GM23338 (cell line): ENCODE results near the gene POLDIP2. TPM values are rescaled to one million over a fixed set of nuclear protein-coding genes. Genes with fewer than 3 reads are reported as not detected.

ENCODE experiments used
- CREB1 ChIP-seq: fragments of 250-450 bp; sonication (Bioruptor Pico); IDR thresholded peaks from 2 replicates; pipeline ENCODE4 v1.5.0; 2020; ENCODE audit warnings: low read depth, mild to moderate bottlenecking, moderate library complexity
- CTCF ChIP-seq, 2 experiments: fragments of 200-600 bp in 1 of 2; sonication (generic) in 1 of 2; conservative IDR thresholded peaks; 2 replicates each; pipeline versions ENCODE4 v1.5.1 to v1.6.1; 2016 to 2017; ENCODE audit warnings: antibody characterized with exemption in 2 of 2, low read depth in 2 of 2, mild to moderate bottlenecking in 2 of 2, moderate library complexity in 1 of 2
- ETS1 ChIP-seq: IDR thresholded peaks from 2 replicates; pipeline ENCODE4 v1.6.1; 2016; ENCODE audit warnings: antibody characterized with exemption
- EZH2 ChIP-seq: fragments of 200-600 bp; sonication (generic); IDR thresholded peaks from one replicate; pipeline ENCODE4 v1.8.0; 2017; ENCODE audit warnings: antibody characterized with exemption, mild to moderate bottlenecking, low read depth; ENCODE audit not compliant: unreplicated experiment
- EZH2phosphoT487 ChIP-seq: fragments of 200-600 bp; sonication (generic); IDR thresholded peaks from one replicate; pipeline ENCODE4 v1.8.1; 2018; ENCODE audit warnings: antibody characterized with exemption; ENCODE audit not compliant: unreplicated experiment
- NANOG ChIP-seq: IDR thresholded peaks from 2 replicates; pipeline ENCODE4 v1.6.1; 2016; ENCODE audit warnings: antibody characterized with exemption, borderline replicate concordance
- POLR2AphosphoS5 ChIP-seq: IDR thresholded peaks from 2 replicates; pipeline ENCODE4 v1.6.1; 2016; ENCODE audit warnings: antibody characterized with exemption, low read depth
- REST ChIP-seq: IDR thresholded peaks from one replicate; pipeline ENCODE4 v1.6.1; 2018; ENCODE audit warnings: antibody characterized with exemption; ENCODE audit not compliant: unreplicated experiment
- STAT1 ChIP-seq: IDR thresholded peaks from one replicate; pipeline ENCODE4 v1.6.1; 2016; ENCODE audit warnings: antibody characterized with exemption; ENCODE audit not compliant: unreplicated experiment
- ZNF114 ChIP-seq: fragments of 250-450 bp; sonication (Bioruptor Pico); IDR thresholded peaks from 2 replicates; pipeline ENCODE4 v1.5.0; 2020; ENCODE audit warnings: mild to moderate bottlenecking, moderate library complexity
- microRNA-seq: library from miRNA; unstranded; fragments of <30 nt; microRNA quantifications from one replicate; pipeline ENCODE4, GENCODE V29; 2017
- polyA plus RNA-seq: library from polyadenylated mRNA; unstranded; fragments of >200 nt; fragmentation: Nextera tagmentation; extraction: Ambion mirVana; gene quantifications from 2 replicates; pipeline ENCODE4 v1.2.1, GENCODE V29; 2016
- total RNA-seq: library from RNA; depleted of rRNA; stranded (reverse); fragments of >200 nt; shearing (Covaris generic); gene quantifications from 2 replicates; pipeline ENCODE4 v1.2.3, GENCODE V29; 2014; rRNA removed

The POLDIP2 gene
- total and polyA plus RNA-seq, 2 experiments from 2014 or later = 45.7 to 77.1 TPM

- no peak for TF ChIP-seq ETS1
- no peak for TF ChIP-seq ZNF114 (CRISPR knock-in tag)
- TF ChIP-seq NANOG = no peak
- TF ChIP-seq STAT1 = no peak
- no peak for TF ChIP-seq REST
- TF ChIP-seq POLR2AphosphoS5 = no peak
- no peak for TF ChIP-seq CREB1 (CRISPR knock-in tag)
- no peak for TF ChIP-seq EZH2
- TF ChIP-seq EZH2phosphoT487 = no peak
- TF ChIP-seq CTCF (conservative IDR thresholded peaks at IDR 0.05; ENCODE audit: low read depth in 2 of 2) = no peak
Observed at GRCh38 chr17:28298449-28298848, 58.9 kb downstream of the POLDIP2 start (continued).

Small RNA genes lying within 50 kb of the gene (microRNA-seq; reads per million reads assigned to microRNA genes)
- gene MIR4723 = 0.66 reads per million

Other genes starting within 250 kb of the POLDIP2 start
- 101 and 106 TPM in 2 replicates for gene TMEM97, start 38.3 kb downstream of the POLDIP2 start, total RNA-seq
- 216 and 225 TPM in 2 replicates for gene TMEM97, start 38.3 kb downstream of the POLDIP2 start, polyA plus RNA-seq
- gene IFT20, start 22.1 kb downstream of the POLDIP2 start, total RNA-seq = 6.8 and 13.2 TPM in 2 replicates
- gene IFT20, start 22.1 kb downstream of the POLDIP2 start, polyA plus RNA-seq = 31.4 and 32.3 TPM in 2 replicates
- 8.9 and 13.1 TPM in 2 replicates for gene TNFAIP1, start 21.8 kb downstream of the POLDIP2 start, total RNA-seq
- gene TNFAIP1, start 21.8 kb downstream of the POLDIP2 start, polyA plus RNA-seq = 6.3 and 6.4 TPM in 2 replicates
- gene SEBOX, start 7.7 kb upstream of the POLDIP2 start, total RNA-seq = not detected in 2 replicates
- gene SEBOX, start 7.7 kb upstream of the POLDIP2 start, polyA plus RNA-seq = not detected in 2 replicates
- 0.35 TPM in 1 of 2 replicates, not detected in the other for gene VTN, start 12.8 kb upstream of the POLDIP2 start, total RNA-seq
- 0.16 and 0.17 TPM in 2 replicates for gene VTN, start 12.8 kb upstream of the POLDIP2 start, polyA plus RNA-seq
- 10.4 and 15.3 TPM in 2 replicates for gene SARM1, start 14.2 kb upstream of the POLDIP2 start, total RNA-seq
- 0.89 and 1.4 TPM in 2 replicates for gene SARM1, start 14.2 kb upstream of the POLDIP2 start, polyA plus RNA-seq
- 12.5 and 12.7 TPM in 2 replicates for gene SLC46A1, start 48.7 kb upstream of the POLDIP2 start, total RNA-seq
- gene SLC46A1, start 48.7 kb upstream of the POLDIP2 start, polyA plus RNA-seq = 3.3 TPM in 2 replicates
- not detected in 2 replicates for gene SLC13A2, start 116.1 kb upstream of the POLDIP2 start, total RNA-seq
- not detected in 2 replicates for gene SLC13A2, start 116.1 kb upstream of the POLDIP2 start, polyA plus RNA-seq
- gene FOXN1, start 148.8 kb upstream of the POLDIP2 start, total RNA-seq = not detected in 2 replicates
- not detected in 2 replicates for gene FOXN1, start 148.8 kb upstream of the POLDIP2 start, polyA plus RNA-seq
- gene UNC119, start 195.1 kb upstream of the POLDIP2 start, total RNA-seq = 78.4 and 93.5 TPM in 2 replicates
- gene UNC119, start 195.1 kb upstream of the POLDIP2 start, polyA plus RNA-seq = 36.9 and 39.0 TPM in 2 replicates
- 52.1 and 53.2 TPM in 2 replicates for gene PIGS, start 214.0 kb upstream of the POLDIP2 start, total RNA-seq
- 15.5 and 16.4 TPM in 2 replicates for gene PIGS, start 214.0 kb upstream of the POLDIP2 start, polyA plus RNA-seq
- 157 and 183 TPM in 2 replicates for gene ALDOC, start 219.4 kb upstream of the POLDIP2 start, total RNA-seq
- 33.3 and 33.5 TPM in 2 replicates for gene ALDOC, start 219.4 kb upstream of the POLDIP2 start, polyA plus RNA-seq
- 87.3 and 99.6 TPM in 2 replicates for gene SPAG5, start 241.5 kb upstream of the POLDIP2 start, total RNA-seq
- 99.3 and 104 TPM in 2 replicates for gene SPAG5, start 241.5 kb upstream of the POLDIP2 start, polyA plus RNA-seq